ENCODE data around the gene CRYBG3.
"Not testable (repeated sequence)": the region's sequence is repeated elsewhere in the genome, so short reads cannot be mapped to it uniquely, and the experiment has no call there.

CRYBG3 gene

GRCh38 chr3:97910236-97910831 is 88.5 kb downstream of the CRYBG3 start:
- not testable (repeated sequence) for ATAC-seq, H3K9me3 Mint-ChIP-seq, H3K27me3 Mint-ChIP-seq
- Mint-ChIP-seq H3K4me3 (peak overlapping the region; percentile 77 to 84), H3K4me1 (peaks cover 17% of the 10 kb centered on the region), H3K27ac (peak overlapping the region; percentile 67 to 73)
- DNase-seq, result peak; percentile 12 to 21

- Mint-ChIP-seq H3K9me3 (no peaks in the 10 kb centered on the region), H3K27me3 (no peaks in the 10 kb centered on the region), H3K27ac (peak overlapping the region in 1 of 2 donors; percentile 73), H3K4me3 (peak overlapping the region; percentile 77 to 84), H3K4me1 (peaks cover 17% of the 10 kb centered on the region)
- DNase-seq, result no peak
- ATAC-seq, result peak; percentile 57
Measured at GRCh38 chr3:97910931-97911351, 89.1 kb downstream of the CRYBG3 start.

GRCh38 chr3:97911459-97911858 is 89.6 kb downstream of the CRYBG3 start:
- ATAC-seq (no peak), DNase-seq (no peak)
- H3K27me3 Mint-ChIP-seq, result no peaks in the 10 kb centered on the region
- H3K4me1 Mint-ChIP-seq, result peaks cover 17% of the 10 kb centered on the region
- H3K27ac Mint-ChIP-seq, result peak overlapping the region in 1 of 2 donors; percentile 34
- no peak overlapping the region for H3K4me3 Mint-ChIP-seq
- H3K9me3 Mint-ChIP-seq, result no peaks in the 10 kb centered on the region

- no peaks in the 10 kb centered on the region for H3K27me3 Mint-ChIP-seq
- H3K4me3 Mint-ChIP-seq, result no peak overlapping the region
- DNase-seq (no peak), ATAC-seq (no peak)
- peak overlapping the region in 1 of 2 donors; percentile 26 for H3K27ac Mint-ChIP-seq
- peaks cover 17% of the 10 kb centered on the region for H3K4me1 Mint-ChIP-seq
- no peaks in the 10 kb centered on the region for H3K9me3 Mint-ChIP-seq
Measured at GRCh38 chr3:97914388-97914787, 92.6 kb downstream of the CRYBG3 start.

- no peak for DNase-seq
- Mint-ChIP-seq H3K27me3 (no peaks in the 10 kb centered on the region), H3K9me3 (peaks cover 0 to under 1% of the 10 kb centered on the region in 2 donors), H3K4me3 (no peak overlapping the region), H3K4me1 (peaks cover 2% of the 10 kb centered on the region), H3K27ac (no peak overlapping the region)
- ATAC-seq, result no peak
Measured at GRCh38 chr3:97916576-97916975, 94.8 kb downstream of the CRYBG3 start.

GRCh38 chr3:97917813-97918536 is 96.2 kb downstream of the CRYBG3 start:
- DNase-seq (no peak), ATAC-seq (no peak)
- H3K27ac Mint-ChIP-seq, result no peak overlapping the region
- H3K4me3 Mint-ChIP-seq, result no peak overlapping the region
- H3K9me3 Mint-ChIP-seq, result peaks cover 0 to 7% of the 10 kb centered on the region in 2 donors
- no peaks in the 10 kb centered on the region for H3K27me3 Mint-ChIP-seq
- no peaks in the 10 kb centered on the region for H3K4me1 Mint-ChIP-seq

GRCh38 chr3:97927704-97928103 is 105.9 kb downstream of the CRYBG3 start:
- no peak overlapping the region for H3K4me3 Mint-ChIP-seq
- H3K27me3 Mint-ChIP-seq, result no peaks in the 10 kb centered on the region
- H3K27ac Mint-ChIP-seq, result no peak overlapping the region
- ATAC-seq, result no peak
- H3K9me3 Mint-ChIP-seq, result peaks cover 0 to 6% of the 10 kb centered on the region in 2 donors
- H3K4me1 Mint-ChIP-seq, result no peaks in the 10 kb centered on the region
- no peak for DNase-seq

GRCh38 chr3:97928986-97929385 is 107.2 kb downstream of the CRYBG3 start:
- no peak overlapping the region for H3K27ac Mint-ChIP-seq
- peaks cover 0 to 6% of the 10 kb centered on the region in 2 donors for H3K9me3 Mint-ChIP-seq
- no peak for ATAC-seq
- H3K4me1 Mint-ChIP-seq, result no peaks in the 10 kb centered on the region
- no peaks in the 10 kb centered on the region for H3K27me3 Mint-ChIP-seq
- DNase-seq, result no peak
- H3K4me3 Mint-ChIP-seq, result no peak overlapping the region

- Mint-ChIP-seq H3K4me3 (no peak overlapping the region), H3K4me1 (no peaks in the 10 kb centered on the region), H3K9me3 (peaks cover 0 to 6% of the 10 kb centered on the region in 2 donors), H3K27ac (peak overlapping the region in 1 of 2 donors; percentile 20), H3K27me3 (no peaks in the 10 kb centered on the region)
- ATAC-seq (no peak), DNase-seq (no peak)
Measured at GRCh38 chr3:97930018-97930417, 108.2 kb downstream of the CRYBG3 start.

- DNase-seq, result no peak
- H3K4me1 Mint-ChIP-seq, result peaks cover 10% of the 10 kb centered on the region
- H3K4me3 Mint-ChIP-seq, result no peak overlapping the region
- ATAC-seq, result no peak
- H3K9me3 Mint-ChIP-seq, result peaks cover 0 to 6% of the 10 kb centered on the region in 2 donors
- H3K27me3 Mint-ChIP-seq, result no peaks in the 10 kb centered on the region
- H3K27ac Mint-ChIP-seq, result peak overlapping the region in 1 of 2 donors; percentile 7
Measured at GRCh38 chr3:97931218-97931617, 109.4 kb downstream of the CRYBG3 start.

- H3K9me3 Mint-ChIP-seq, result peaks cover 0 to 6% of the 10 kb centered on the region in 2 donors
- H3K27me3 Mint-ChIP-seq, result no peaks in the 10 kb centered on the region
- ATAC-seq, result no peak
- peaks cover 11% of the 10 kb centered on the region for H3K4me1 Mint-ChIP-seq
- no peak for DNase-seq
- no peak overlapping the region for H3K27ac Mint-ChIP-seq
- no peak overlapping the region for H3K4me3 Mint-ChIP-seq
Measured at GRCh38 chr3:97932387-97932801, 110.6 kb downstream of the CRYBG3 start.

GRCh38 chr3:97934980-97935695 is 113.3 kb downstream of the CRYBG3 start:
- Mint-ChIP-seq H3K4me1 (peaks cover 11% of the 10 kb centered on the region), H3K27ac (no peak overlapping the region), H3K27me3 (no peaks in the 10 kb centered on the region), H3K9me3 (peaks cover 0 to 6% of the 10 kb centered on the region in 2 donors), H3K4me3 (no peak overlapping the region)
- DNase-seq, result no peak
- ATAC-seq, result peak; percentile 35

- no peak overlapping the region for H3K27ac Mint-ChIP-seq
- no peaks in the 10 kb centered on the region for H3K27me3 Mint-ChIP-seq
- H3K4me3 Mint-ChIP-seq, result no peak overlapping the region
- no peak for DNase-seq
- H3K4me1 Mint-ChIP-seq, result peaks cover 11% of the 10 kb centered on the region
- peak; percentile 58 for ATAC-seq
- H3K9me3 Mint-ChIP-seq, result peaks cover 0 to 2% of the 10 kb centered on the region in 2 donors
Measured at GRCh38 chr3:97935842-97936241, 114.0 kb downstream of the CRYBG3 start.

GRCh38 chr3:97937205-97937604 is 115.4 kb downstream of the CRYBG3 start:
- no peak for ATAC-seq
- Mint-ChIP-seq H3K9me3 (no peaks in the 10 kb centered on the region), H3K4me3 (no peak overlapping the region), H3K27ac (no peak overlapping the region), H3K27me3 (no peaks in the 10 kb centered on the region), H3K4me1 (peaks cover 11% of the 10 kb centered on the region)
- DNase-seq, result no peak

GRCh38 chr3:97938444-97938843 is 116.6 kb downstream of the CRYBG3 start:
- Mint-ChIP-seq H3K9me3 (no peaks in the 10 kb centered on the region), H3K4me3 (no peak overlapping the region), H3K4me1 (peaks cover 16% of the 10 kb centered on the region), H3K27ac (no peak overlapping the region), H3K27me3 (no peaks in the 10 kb centered on the region)
- no peak for DNase-seq
- no peak for ATAC-seq

GRCh38 chr3:97939401-97939800 is 117.6 kb downstream of the CRYBG3 start:
- Mint-ChIP-seq H3K27me3 (no peaks in the 10 kb centered on the region), H3K4me3 (no peak overlapping the region), H3K4me1 (peaks cover 17% of the 10 kb centered on the region), H3K27ac (no peak overlapping the region), H3K9me3 (no peaks in the 10 kb centered on the region)
- DNase-seq (no peak), ATAC-seq (no peak)

Data from stimulated activated naive CD8-positive, alpha-beta T cell treated with anti-CD3 and anti-CD28 coated beads, Interleukin-15, amount 100 ng/mL, for 72 hours (primary cell).